Left lobe of liver (tissue), 2 donors: ENCODE results near the gene PSPH. TPM values are rescaled to one million over a fixed set of nuclear protein-coding genes. Genes with fewer than 3 reads are reported as not detected.
"Not testable (repeated sequence)": the region's sequence is repeated elsewhere in the genome, so short reads cannot be mapped to it uniquely, and the experiment has no call there.

Source experiments
- ATAC-seq: fragments of 200-7000 bp; cut with Tn5 transposase; one replicate; pipeline ENCODE4 v1.9.1; 2020; ENCODE audit warnings: mild to moderate bottlenecking, moderate library complexity
- DNase-seq: peaks from one replicate; pipeline ENCODE4 v3.0.0-alpha.2; 2020; ENCODE audit warnings: low spot score
- total RNA-seq: library from RNA; stranded (reverse); gene quantifications from one replicate; pipeline ENCODE4 v1.2.1, GENCODE V29; 2021
- donor health status: DM: no; HTN: no; CAD: no; lungs with moderate emphysema.
- donor health status: DM: no; HTN: yes; CAD: no.

Gene PSPH
- total RNA-seq, result 9.0 TPM

GRCh38 chr7:56051339-56052191, at the start of gene PSPH, which contains the start of gene CCT6A:
Gene PSPH (minus strand): TSS chr7:56051444. CDS start chr7:56021212, 30,232 bp downstream.
Gene CCT6A (plus strand): TSS chr7:56051765. CDS start chr7:56051849, 84 bp downstream.
- DNase-seq (peak; percentile 99), ATAC-seq (peak; percentile 94)

DNA sequence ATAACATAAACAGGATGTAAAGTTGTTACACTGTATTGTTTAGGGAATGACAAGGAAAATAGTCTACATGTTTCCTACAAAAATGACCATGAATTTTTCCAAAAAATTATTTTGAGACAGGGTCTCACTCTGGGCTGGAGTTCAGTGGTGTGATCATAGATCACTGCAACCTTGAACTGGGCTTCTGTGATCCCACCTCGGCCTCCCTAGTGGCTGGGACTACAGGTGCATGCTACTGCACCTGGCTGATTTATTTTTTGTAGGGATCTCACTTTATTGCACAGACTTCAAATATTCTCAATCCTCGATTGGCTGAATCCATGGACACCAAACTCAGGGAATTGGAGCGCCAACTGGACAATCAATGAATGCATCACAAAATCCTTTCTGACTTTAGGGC, 48.4 kb upstream of the PSPH start:
- ATAC-seq (no peak), DNase-seq (no peak)

DNA sequence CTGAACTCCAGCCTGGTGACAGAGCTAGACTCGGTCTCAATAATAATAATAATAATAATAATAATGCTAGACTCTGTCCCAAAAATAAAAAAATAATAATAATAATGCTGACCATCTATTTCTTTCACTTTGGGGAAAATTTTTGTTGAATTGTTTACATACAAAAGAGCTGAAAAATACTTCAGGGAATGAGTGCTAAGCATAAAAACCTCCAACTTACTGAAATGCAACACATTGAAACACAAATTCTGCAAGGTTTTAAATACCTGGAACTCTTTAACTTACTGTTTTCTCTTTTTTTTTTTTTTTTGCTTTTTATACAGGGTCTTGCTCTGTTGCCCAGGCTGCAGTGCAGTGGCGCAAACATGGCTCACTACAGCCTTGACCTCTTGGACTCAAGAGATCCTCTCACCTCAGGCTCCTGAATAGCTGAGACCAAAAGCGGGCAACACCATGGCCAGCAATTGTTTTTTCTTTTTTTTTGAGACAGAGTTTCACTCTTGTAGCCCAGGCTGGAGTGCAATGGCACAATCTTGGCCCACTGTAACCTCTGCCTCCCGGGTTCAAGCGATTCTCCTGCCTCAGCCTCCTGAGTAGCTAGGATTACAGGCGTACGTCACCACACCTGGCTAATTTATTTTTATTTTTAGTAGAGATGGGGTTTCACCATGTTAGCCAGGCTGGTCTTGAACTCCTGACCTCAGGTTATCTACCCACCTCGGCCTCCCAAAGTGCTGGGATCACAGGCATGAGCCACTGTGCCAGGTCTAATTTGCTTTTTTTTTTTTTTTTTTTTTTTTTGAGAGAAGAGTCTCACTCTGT, 47.2 kb upstream of the PSPH start:
- DNase-seq, ATAC-seq: not testable (repeated sequence)

DNA sequence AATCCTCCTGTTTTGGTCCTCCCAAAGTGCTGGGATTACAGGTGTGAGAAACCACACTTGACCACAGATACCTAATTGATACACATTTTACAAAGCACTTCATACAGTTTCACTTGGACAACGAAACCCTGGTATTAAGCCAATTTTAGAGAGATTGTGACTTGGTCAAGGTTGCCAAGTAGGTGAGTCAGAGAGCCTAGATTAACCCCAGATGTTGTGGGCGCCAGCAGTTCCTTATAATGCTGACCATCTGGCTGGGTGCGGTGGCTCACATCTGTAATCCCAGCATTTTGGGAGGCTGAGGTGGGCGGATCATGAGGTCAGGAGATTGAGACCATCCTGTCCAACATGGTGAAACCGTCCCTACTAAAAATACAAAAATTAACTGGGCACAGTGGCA, 46.5 kb upstream of the PSPH start:
- DNase-seq (no peak), ATAC-seq (peak; percentile 55)

GRCh38 chr7:56092789-56093531, 41.7 kb upstream of the PSPH start, which contains the start of gene PHKG1:
Gene PHKG1 (minus strand): TSS chr7:56092952. CDS start chr7:56088941, 4,011 bp downstream.
- peak; percentile 90 for DNase-seq
- peak; percentile 97 for ATAC-seq

DNA sequence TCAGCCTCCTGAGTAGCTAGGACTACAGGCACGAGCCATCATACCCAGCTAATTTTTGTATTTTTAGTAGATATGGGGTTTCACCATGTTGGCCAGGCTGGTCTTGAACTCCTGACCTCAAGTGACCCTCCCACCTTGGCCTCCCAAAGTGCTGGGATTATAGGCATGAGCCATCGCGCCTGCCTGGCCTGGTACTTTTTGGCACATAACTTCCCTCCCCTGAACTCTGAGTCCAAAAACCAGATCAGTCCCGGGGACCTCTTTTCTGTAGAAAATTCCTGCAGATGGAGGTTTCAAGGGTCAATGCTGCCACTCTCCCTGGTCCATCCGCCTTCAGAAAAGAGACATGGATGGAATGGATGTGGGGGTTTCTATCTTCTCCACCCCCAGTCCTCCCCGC, 41.1 kb upstream of the PSPH start:
- not testable (repeated sequence) for DNase-seq
- peak; percentile 61 for ATAC-seq

- DNase-seq, result no peak
- no peak for ATAC-seq
Observed at GRCh38 chr7:56091591-56091990, 40.3 kb upstream of the PSPH start.

- no peak for ATAC-seq
- DNase-seq, result no peak
Observed at GRCh38 chr7:56087445-56087844, 36.2 kb upstream of the PSPH start.

DNA sequence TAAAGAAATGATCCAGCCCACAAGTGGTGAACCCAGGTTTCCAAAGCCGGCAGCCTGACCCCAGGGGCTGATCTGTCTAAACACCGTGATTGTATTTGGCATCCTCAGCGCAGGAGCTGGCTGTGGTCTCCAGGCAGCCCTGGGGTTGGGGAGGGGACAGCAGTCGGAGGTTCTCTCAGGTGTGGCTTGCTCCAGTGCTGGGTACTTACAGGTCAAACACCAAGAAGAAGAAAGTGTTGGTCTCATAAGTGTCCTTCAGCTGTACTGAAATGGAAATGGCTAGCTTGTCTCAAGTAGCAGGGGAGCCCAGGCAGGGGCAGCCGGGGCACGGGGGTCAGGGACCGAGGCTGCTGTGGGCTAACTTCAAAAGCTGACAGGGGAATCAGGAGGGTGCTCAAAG, 35.5 kb upstream of the PSPH start:
- no peak for ATAC-seq

GRCh38 chr7:56083150-56083785, 32.0 kb upstream of the PSPH start:
- DNase-seq (peak; percentile 81), ATAC-seq (peak; percentile 61)

More for the DNA sequence above, 35.5 kb upstream of the PSPH start:
- no peak for DNase-seq

- DNase-seq (no peak), ATAC-seq (no peak)
Observed at GRCh38 chr7:56081626-56082340, 30.5 kb upstream of the PSPH start.

- not testable (repeated sequence) for DNase-seq
Observed at GRCh38 chr7:56080726-56081435, 29.6 kb upstream of the PSPH start.

GRCh38 chr7:56079450-56080185, 28.4 kb upstream of the PSPH start:
- DNase-seq (peak; percentile 91), ATAC-seq (peak; percentile 85)

More at GRCh38 chr7:56080726-56081435, 29.6 kb upstream of the PSPH start:
- not testable (repeated sequence) for ATAC-seq

GRCh38 chr7:56078196-56078595, 27.0 kb upstream of the PSPH start:
- ATAC-seq (no peak), DNase-seq (no peak)

DNA sequence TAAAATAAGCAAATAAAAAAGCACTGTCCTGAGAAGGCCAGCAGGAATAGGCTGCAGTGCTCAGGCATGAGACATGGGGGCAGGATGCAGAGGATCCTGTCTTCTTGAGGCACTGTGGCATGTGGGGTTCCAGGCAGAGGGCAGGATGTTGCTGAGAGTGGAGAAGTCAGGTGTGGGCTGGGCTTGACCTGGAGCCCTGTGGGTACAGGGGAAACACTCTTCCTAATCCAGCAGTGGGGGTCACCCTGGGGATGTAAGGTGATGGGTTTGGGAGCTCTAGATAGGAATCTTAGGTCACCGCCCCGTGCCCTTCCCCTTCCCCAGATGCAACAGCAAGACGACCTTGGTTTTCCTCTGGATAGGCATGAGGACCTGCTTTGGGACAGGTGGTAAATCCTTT, 26.4 kb upstream of the PSPH start:
- no peak for DNase-seq

DNA sequence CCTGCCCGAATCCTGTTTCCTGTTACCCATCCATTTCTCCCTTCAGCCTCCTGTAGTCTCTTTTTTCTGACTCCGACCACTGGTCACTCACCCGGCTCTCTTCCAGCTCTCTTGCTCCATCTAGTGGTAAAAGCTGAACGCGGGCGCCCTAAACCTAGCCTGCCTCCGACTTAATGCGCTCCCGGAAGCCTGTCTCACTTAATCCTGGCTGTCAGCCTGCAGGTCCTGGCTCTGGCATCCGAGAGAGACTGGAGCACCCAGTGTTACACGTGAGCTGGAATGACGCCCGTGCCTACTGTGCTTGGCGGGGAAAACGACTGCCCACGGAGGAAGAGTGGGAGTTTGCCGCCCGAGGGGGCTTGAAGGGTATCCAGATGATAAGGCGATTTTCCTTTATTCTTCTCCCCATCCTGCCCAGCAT, 23.1 kb upstream of the PSPH start:
- DNase-seq (peak; percentile 95), ATAC-seq (peak; percentile 97)

More for the DNA sequence above, 26.4 kb upstream of the PSPH start:
- ATAC-seq, result no peak

GRCh38 chr7:56066376-56066775, 15.1 kb upstream of the PSPH start:
- DNase-seq, ATAC-seq: not testable (repeated sequence)
